GM12865 (cell line): ENCODE measurements around the gene SERBP1.
A peak's percentile ranks its signal among the peaks of the same experiment; 100 is the strongest.

Experiments used
- DNase-seq: peaks from one replicate; pipeline ENCODE4 v3.0.0; 2010; ENCODE audit warnings: low read depth
- H3K4me3 ChIP-seq: 2 replicates; pipeline ENCODE4 v1.5.1; 2011; ENCODE audit warnings: mild to moderate bottlenecking, low read depth, low read length, control low read depth
- TF ChIP-seq, protein P1 (sequence below): IDR thresholded peaks from 2 replicates; pipeline ENCODE4 v1.5.1; 2011; ENCODE audit warnings: low read length, control low read depth, low read depth, inconsistent platforms; ENCODE audit not compliant: insufficient read depth; ENCODE audit errors: missing control alignments

Gene SERBP1

GRCh38 chr1:67433837-67434236 is 3.6 kb upstream of the SERBP1 start:
- TF ChIP-seq, protein P1, sequence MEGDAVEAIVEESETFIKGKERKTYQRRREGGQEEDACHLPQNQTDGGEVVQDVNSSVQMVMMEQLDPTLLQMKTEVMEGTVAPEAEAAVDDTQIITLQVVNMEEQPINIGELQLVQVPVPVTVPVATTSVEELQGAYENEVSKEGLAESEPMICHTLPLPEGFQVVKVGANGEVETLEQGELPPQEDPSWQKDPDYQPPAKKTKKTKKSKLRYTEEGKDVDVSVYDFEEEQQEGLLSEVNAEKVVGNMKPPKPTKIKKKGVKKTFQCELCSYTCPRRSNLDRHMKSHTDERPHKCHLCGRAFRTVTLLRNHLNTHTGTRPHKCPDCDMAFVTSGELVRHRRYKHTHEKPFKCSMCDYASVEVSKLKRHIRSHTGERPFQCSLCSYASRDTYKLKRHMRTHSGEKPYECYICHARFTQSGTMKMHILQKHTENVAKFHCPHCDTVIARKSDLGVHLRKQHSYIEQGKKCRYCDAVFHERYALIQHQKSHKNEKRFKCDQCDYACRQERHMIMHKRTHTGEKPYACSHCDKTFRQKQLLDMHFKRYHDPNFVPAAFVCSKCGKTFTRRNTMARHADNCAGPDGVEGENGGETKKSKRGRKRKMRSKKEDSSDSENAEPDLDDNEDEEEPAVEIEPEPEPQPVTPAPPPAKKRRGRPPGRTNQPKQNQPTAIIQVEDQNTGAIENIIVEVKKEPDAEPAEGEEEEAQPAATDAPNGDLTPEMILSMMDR, result no peak
- DNase-seq, result no peak
- no peak overlapping the region for H3K4me3 ChIP-seq

DNA sequence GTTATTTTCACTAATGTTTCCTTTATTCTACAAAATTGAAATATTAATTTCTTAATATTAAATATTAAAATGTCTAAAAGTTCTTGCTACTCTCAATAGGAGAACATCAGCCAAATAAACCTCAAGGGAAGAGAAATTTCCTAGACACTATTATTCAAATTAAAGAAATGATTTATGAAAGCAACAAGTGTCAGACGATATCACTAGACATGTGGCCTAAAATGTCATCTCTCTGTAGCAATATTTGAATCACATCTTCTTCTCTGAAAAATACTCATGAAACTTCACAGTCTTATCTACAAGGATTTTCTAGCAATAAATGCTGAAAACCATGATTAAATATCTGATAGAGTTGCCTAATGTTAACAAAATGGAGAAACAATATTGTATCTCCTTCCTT is 2.5 kb upstream of the SERBP1 start:
- TF ChIP-seq, protein P1, result no peak
- H3K4me3 ChIP-seq, result no peak overlapping the region
- DNase-seq, result no peak

- H3K4me3 ChIP-seq, result peak overlapping the region; percentile 81
- TF ChIP-seq, protein P1, result no peak
- no peak for DNase-seq
Observed at GRCh38 chr1:67431869-67432578, 1.8 kb upstream of the SERBP1 start.

GRCh38 chr1:67431156-67431765 is 1.1 kb upstream of the SERBP1 start:
- H3K4me3 ChIP-seq, result peak overlapping the region; percentile 81
- TF ChIP-seq, protein P1, result no peak
- no peak for DNase-seq

- peak overlapping the region; percentile 81 for H3K4me3 ChIP-seq
- TF ChIP-seq, protein P1, result no peak
- DNase-seq, result peak; percentile 47
Observed at GRCh38 chr1:67429528-67430357, 459 bp downstream of the SERBP1 start.

GRCh38 chr1:67429011-67429527 is 1.1 kb downstream of the SERBP1 start:
- peak overlapping the region; percentile 81 for H3K4me3 ChIP-seq
- DNase-seq, result peak; percentile 57
- TF ChIP-seq, protein P1, result no peak
